GM23248 (cell line): Measurements from ENCODE around the gene TMEM117.

ENCODE experiments used
- EZH2 ChIP-seq: fragments of 200-600 bp; sonication (generic); IDR thresholded peaks from 2 replicates; pipeline ENCODE4 v1.6.1; 2018; ENCODE audit warnings: antibody characterized with exemption, mild to moderate bottlenecking; ENCODE audit not compliant: insufficient read depth, poor library complexity, severe bottlenecking
- EZH2phosphoT487 ChIP-seq: fragments of 200-600 bp; sonication (generic); IDR thresholded peaks from 2 replicates; pipeline ENCODE4 v1.6.1; 2018; ENCODE audit warnings: antibody characterized with exemption, moderate library complexity, mild to moderate bottlenecking, low read depth; ENCODE audit not compliant: insufficient read depth

DNA sequence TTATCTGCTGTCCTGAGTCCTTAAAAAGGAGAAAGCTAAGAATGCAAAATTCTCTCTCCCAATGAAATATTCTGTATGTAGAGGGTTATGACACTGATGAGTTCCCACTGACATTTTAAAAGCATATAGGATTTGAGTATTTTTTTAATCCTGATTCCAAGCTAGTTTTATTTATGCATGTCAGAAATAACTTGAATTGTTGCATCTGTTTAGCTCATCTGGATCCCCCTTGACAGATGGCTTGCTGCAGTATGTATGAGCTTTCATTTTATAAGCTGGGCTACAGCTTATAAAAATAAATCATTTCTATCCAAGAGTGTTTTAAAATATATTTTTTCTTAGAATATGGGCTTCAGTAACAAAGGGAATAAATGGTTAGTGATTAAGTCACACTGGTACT is 545.0 kb downstream of the TMEM117 start:
- no peak for TF ChIP-seq EZH2
- TF ChIP-seq EZH2phosphoT487 = no peak
